GM23338 (cell line): ENCODE data around the gene CDKN2D. TPM values are rescaled to one million over a fixed set of nuclear protein-coding genes. Genes with fewer than 3 reads are reported as not detected.

ENCODE experiments used
- ATAC-seq: fragments of 200-7000 bp; cut with Tn5 transposase; 3 replicates; pipeline ENCODE4 v1.9.1; 2020
- DNase-seq: peaks from one replicate; pipeline ENCODE4 v3.0.0-alpha.2; 2015; ENCODE audit warnings: low spot score
- H2AFZ ChIP-seq: fragments of 200-600 bp; sonication (generic); 2 replicates; pipeline ENCODE4 v1.8.0; 2016; ENCODE audit warnings: antibody characterized with exemption, mild to moderate bottlenecking, moderate library complexity
- H3F3A ChIP-seq: fragments of 200-600 bp; sonication (generic); replicated peaks from 2 replicates; pipeline ENCODE4 v1.8.0; 2017; ENCODE audit warnings: antibody characterized with exemption, mixed run types, low read depth
- H3K27ac ChIP-seq: fragments of 200-600 bp; sonication (generic); 2 replicates; pipeline ENCODE4 v1.6.1; 2016; ENCODE audit warnings: low read depth
- H3K27me3 ChIP-seq: fragments of 200-600 bp; sonication (generic); 2 replicates; pipeline ENCODE4 v1.8.0; 2016; ENCODE audit warnings: mild to moderate bottlenecking, mixed run types, moderate library complexity; ENCODE audit not compliant: insufficient read depth
- H3K36me3 ChIP-seq: fragments of 200-600 bp; sonication (generic); 2 replicates; pipeline ENCODE4 v1.8.0; 2016; ENCODE audit warnings: mild to moderate bottlenecking; ENCODE audit not compliant: insufficient read depth
- H3K4me1 ChIP-seq: fragments of 200-600 bp; sonication (generic); 2 replicates; pipeline ENCODE4 v1.8.0; 2016; ENCODE audit warnings: mild to moderate bottlenecking, moderate library complexity; ENCODE audit not compliant: insufficient read depth
- H3K4me2 ChIP-seq: fragments of 200-600 bp; sonication (generic); 2 replicates; pipeline ENCODE4 v1.7.1; 2017; ENCODE audit warnings: mixed run types
- H3K4me3 ChIP-seq: fragments of 200-600 bp; sonication (generic); 2 replicates; pipeline ENCODE4 v1.6.1; 2016; ENCODE audit warnings: mixed run types
- H3K79me2 ChIP-seq: fragments of 200-600 bp; sonication (generic); replicated peaks from 2 replicates; pipeline ENCODE4 v1.8.0; 2017; ENCODE audit warnings: mild to moderate bottlenecking; ENCODE audit not compliant: insufficient read depth
- H3K9me2 ChIP-seq: fragments of 200-600 bp; sonication (generic); 2 replicates; pipeline ENCODE4 v1.8.0; 2017; ENCODE audit not compliant: insufficient read depth
- H4K20me1 ChIP-seq: fragments of 200-600 bp; sonication (generic); replicated peaks from 2 replicates; pipeline ENCODE4 v1.8.0; 2017; ENCODE audit warnings: mild to moderate bottlenecking; ENCODE audit not compliant: insufficient read depth
- H3K27ac Mint-ChIP-seq: 2 replicates; pipeline ENCODE4 v1.8.0; 2020; ENCODE audit warnings: inconsistent platforms, mild to moderate bottlenecking, moderate library complexity, mixed read lengths
- H3K27me3 Mint-ChIP-seq: 3 replicates; pipeline ENCODE4 v1.8.0; 2022; ENCODE audit warnings: low read depth, mild to moderate bottlenecking, moderate library complexity, mixed read lengths, inconsistent platforms; ENCODE audit not compliant: insufficient read depth, poor library complexity
- H3K36me3 Mint-ChIP-seq: 3 replicates; pipeline ENCODE4 v1.8.0; 2021; ENCODE audit warnings: low read depth, mild to moderate bottlenecking, inconsistent platforms, moderate library complexity, mixed read lengths
- H3K4me1 Mint-ChIP-seq: 3 replicates; pipeline ENCODE4 v1.8.0; 2020; ENCODE audit warnings: mild to moderate bottlenecking, inconsistent platforms, mixed read lengths
- H3K4me3 Mint-ChIP-seq: 3 replicates; pipeline ENCODE4 v1.8.0; 2021; ENCODE audit warnings: moderate library complexity, mild to moderate bottlenecking, inconsistent platforms, mixed read lengths
- H3K9me3 Mint-ChIP-seq: 3 replicates; pipeline ENCODE4 v1.8.0; 2020; ENCODE audit warnings: moderate library complexity, mild to moderate bottlenecking, inconsistent platforms, mixed read lengths
- EZH2phosphoT487 ChIP-seq: fragments of 200-600 bp; sonication (generic); IDR thresholded peaks from one replicate; pipeline ENCODE4 v1.8.1; 2018; ENCODE audit warnings: antibody characterized with exemption; ENCODE audit not compliant: unreplicated experiment
- NANOG ChIP-seq: IDR thresholded peaks from 2 replicates; pipeline ENCODE4 v1.6.1; 2016; ENCODE audit warnings: antibody characterized with exemption, borderline replicate concordance
- POLR2AphosphoS5 ChIP-seq: IDR thresholded peaks from 2 replicates; pipeline ENCODE4 v1.6.1; 2016; ENCODE audit warnings: antibody characterized with exemption, low read depth
- STAT1 ChIP-seq: IDR thresholded peaks from one replicate; pipeline ENCODE4 v1.6.1; 2016; ENCODE audit warnings: antibody characterized with exemption; ENCODE audit not compliant: unreplicated experiment
- ZNF114 ChIP-seq: fragments of 250-450 bp; sonication (Bioruptor Pico); IDR thresholded peaks from 2 replicates; pipeline ENCODE4 v1.5.0; 2020; ENCODE audit warnings: mild to moderate bottlenecking, moderate library complexity
- ZNF331 ChIP-seq: fragments of 250-450 bp; sonication (Bioruptor Pico); IDR thresholded peaks from 2 replicates; pipeline ENCODE4 v1.5.0; 2020; ENCODE audit warnings: low read depth, mild to moderate bottlenecking, moderate library complexity
- polyA plus RNA-seq: library from polyadenylated mRNA; unstranded; fragments of >200 nt; fragmentation: Nextera tagmentation; extraction: Ambion mirVana; gene quantifications from 2 replicates; pipeline ENCODE4 v1.2.1, GENCODE V29; 2016
- total RNA-seq: library from RNA; depleted of rRNA; stranded (reverse); fragments of >200 nt; shearing (Covaris generic); gene quantifications from 2 replicates; pipeline ENCODE4 v1.2.3, GENCODE V29; 2014
- TF ChIP-seq, protein P1 (sequence below): IDR thresholded peaks from one replicate; pipeline ENCODE4 v1.6.1; 2018; ENCODE audit warnings: antibody characterized with exemption; ENCODE audit not compliant: unreplicated experiment
- TF ChIP-seq, protein P2 (sequence below), 2 experiments: fragments of 200-600 bp in 1 of 2; sonication (generic) in 1 of 2; conservative IDR thresholded peaks; 2 replicates each; pipeline versions ENCODE4 v1.5.1 to v1.6.1; 2016 to 2017; ENCODE audit warnings: antibody characterized with exemption in 2 of 2, low read depth in 2 of 2, mild to moderate bottlenecking in 2 of 2, moderate library complexity in 1 of 2
- TF ChIP-seq, protein P3 (sequence below): fragments of 250-450 bp; sonication (Bioruptor Pico); IDR thresholded peaks from 2 replicates; pipeline ENCODE4 v1.5.0; 2020; ENCODE audit warnings: mild to moderate bottlenecking, moderate library complexity

The CDKN2D gene
- total and polyA plus RNA-seq, 2 experiments from 2014 or later, result 1.4 to 4.0 TPM

DNA sequence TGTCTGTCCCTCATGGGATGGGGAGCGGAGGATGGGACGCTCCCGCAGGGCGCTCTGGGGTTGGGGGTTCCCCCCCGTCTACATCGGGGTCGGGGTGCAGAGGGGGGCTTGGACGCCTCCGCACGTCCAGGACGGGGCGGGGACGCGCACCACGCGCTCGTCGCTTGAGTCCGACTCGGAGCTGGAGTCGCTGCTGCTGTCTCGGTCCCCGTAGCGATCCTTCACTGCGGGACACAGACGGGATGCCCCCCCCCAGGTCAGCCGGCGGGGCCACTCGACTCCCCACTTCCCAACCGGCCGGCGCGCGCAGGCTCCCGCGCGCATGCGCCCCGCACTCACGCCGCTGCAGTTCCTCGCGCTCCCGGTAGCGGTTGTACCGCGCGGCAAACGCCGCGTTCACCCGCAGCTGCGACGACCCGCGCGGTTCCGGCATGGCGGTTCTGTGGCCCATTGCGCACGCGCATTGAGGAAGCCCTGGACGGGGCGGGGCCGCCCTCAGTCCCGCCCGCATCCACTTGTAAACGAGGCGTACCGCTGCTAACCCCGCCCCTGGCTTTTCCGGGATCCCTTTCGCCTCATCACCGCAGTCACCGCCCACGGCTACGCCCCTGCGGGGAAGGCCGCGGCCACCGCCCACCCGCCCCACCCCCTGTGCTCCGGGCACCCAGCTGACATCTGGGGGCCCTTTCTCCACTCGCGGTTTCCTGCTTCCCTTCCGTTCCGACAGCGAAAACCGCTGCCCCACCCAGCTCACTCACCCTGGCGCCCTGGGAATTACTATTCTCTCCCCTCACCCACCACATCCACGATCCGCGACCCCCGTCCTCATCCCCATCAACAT lies 3.0 kb downstream of the CDKN2D start, which contains the start of gene KRI1:
KRI1 (minus strand) TSS at position 444 of the 841 bp plus-strand sequence; CDS start at position 433, 11 bp downstream.
- H3K36me3 Mint-ChIP-seq, result peaks cover 38% of the 10 kb centered on the region
- no peaks in the 10 kb centered on the region for H3K27me3 ChIP-seq
- H3K4me3 Mint-ChIP-seq, result peak within 1 kb of the TSS; percentile 94
- H3K79me2 ChIP-seq, result peaks cover 12% of the 10 kb centered on the region
- DNase-seq (peak; percentile 98), ATAC-seq (peak; percentile 56)
- peaks cover 23% of the 10 kb centered on the region for H3K4me1 ChIP-seq
- H3K36me3 ChIP-seq, result 0 out of 2 replicates have a peak, but pooled peaks cover 4% of the 10 kb centered on the region
- H3K27me3 Mint-ChIP-seq, result peaks cover 30% of the 10 kb centered on the region
- no peak for TF ChIP-seq STAT1
- peak; percentile 94 for TF ChIP-seq POLR2AphosphoS5
- TF ChIP-seq ZNF331 (CRISPR knock-in tag), result no peak
- TF ChIP-seq, protein P1, sequence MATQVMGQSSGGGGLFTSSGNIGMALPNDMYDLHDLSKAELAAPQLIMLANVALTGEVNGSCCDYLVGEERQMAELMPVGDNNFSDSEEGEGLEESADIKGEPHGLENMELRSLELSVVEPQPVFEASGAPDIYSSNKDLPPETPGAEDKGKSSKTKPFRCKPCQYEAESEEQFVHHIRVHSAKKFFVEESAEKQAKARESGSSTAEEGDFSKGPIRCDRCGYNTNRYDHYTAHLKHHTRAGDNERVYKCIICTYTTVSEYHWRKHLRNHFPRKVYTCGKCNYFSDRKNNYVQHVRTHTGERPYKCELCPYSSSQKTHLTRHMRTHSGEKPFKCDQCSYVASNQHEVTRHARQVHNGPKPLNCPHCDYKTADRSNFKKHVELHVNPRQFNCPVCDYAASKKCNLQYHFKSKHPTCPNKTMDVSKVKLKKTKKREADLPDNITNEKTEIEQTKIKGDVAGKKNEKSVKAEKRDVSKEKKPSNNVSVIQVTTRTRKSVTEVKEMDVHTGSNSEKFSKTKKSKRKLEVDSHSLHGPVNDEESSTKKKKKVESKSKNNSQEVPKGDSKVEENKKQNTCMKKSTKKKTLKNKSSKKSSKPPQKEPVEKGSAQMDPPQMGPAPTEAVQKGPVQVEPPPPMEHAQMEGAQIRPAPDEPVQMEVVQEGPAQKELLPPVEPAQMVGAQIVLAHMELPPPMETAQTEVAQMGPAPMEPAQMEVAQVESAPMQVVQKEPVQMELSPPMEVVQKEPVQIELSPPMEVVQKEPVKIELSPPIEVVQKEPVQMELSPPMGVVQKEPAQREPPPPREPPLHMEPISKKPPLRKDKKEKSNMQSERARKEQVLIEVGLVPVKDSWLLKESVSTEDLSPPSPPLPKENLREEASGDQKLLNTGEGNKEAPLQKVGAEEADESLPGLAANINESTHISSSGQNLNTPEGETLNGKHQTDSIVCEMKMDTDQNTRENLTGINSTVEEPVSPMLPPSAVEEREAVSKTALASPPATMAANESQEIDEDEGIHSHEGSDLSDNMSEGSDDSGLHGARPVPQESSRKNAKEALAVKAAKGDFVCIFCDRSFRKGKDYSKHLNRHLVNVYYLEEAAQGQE, result peak; percentile 23
- no peak for TF ChIP-seq EZH2phosphoT487
- TF ChIP-seq, protein P2, sequence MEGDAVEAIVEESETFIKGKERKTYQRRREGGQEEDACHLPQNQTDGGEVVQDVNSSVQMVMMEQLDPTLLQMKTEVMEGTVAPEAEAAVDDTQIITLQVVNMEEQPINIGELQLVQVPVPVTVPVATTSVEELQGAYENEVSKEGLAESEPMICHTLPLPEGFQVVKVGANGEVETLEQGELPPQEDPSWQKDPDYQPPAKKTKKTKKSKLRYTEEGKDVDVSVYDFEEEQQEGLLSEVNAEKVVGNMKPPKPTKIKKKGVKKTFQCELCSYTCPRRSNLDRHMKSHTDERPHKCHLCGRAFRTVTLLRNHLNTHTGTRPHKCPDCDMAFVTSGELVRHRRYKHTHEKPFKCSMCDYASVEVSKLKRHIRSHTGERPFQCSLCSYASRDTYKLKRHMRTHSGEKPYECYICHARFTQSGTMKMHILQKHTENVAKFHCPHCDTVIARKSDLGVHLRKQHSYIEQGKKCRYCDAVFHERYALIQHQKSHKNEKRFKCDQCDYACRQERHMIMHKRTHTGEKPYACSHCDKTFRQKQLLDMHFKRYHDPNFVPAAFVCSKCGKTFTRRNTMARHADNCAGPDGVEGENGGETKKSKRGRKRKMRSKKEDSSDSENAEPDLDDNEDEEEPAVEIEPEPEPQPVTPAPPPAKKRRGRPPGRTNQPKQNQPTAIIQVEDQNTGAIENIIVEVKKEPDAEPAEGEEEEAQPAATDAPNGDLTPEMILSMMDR (conservative IDR thresholded peaks at IDR 0.05; ENCODE audit: low read depth in 2 of 2), result peak; percentile 2 to 18; a peak in 1 of 4 replicates
- TF ChIP-seq NANOG, result no peak
- no peak for TF ChIP-seq ZNF114 (CRISPR knock-in tag)
- TF ChIP-seq, protein P3, sequence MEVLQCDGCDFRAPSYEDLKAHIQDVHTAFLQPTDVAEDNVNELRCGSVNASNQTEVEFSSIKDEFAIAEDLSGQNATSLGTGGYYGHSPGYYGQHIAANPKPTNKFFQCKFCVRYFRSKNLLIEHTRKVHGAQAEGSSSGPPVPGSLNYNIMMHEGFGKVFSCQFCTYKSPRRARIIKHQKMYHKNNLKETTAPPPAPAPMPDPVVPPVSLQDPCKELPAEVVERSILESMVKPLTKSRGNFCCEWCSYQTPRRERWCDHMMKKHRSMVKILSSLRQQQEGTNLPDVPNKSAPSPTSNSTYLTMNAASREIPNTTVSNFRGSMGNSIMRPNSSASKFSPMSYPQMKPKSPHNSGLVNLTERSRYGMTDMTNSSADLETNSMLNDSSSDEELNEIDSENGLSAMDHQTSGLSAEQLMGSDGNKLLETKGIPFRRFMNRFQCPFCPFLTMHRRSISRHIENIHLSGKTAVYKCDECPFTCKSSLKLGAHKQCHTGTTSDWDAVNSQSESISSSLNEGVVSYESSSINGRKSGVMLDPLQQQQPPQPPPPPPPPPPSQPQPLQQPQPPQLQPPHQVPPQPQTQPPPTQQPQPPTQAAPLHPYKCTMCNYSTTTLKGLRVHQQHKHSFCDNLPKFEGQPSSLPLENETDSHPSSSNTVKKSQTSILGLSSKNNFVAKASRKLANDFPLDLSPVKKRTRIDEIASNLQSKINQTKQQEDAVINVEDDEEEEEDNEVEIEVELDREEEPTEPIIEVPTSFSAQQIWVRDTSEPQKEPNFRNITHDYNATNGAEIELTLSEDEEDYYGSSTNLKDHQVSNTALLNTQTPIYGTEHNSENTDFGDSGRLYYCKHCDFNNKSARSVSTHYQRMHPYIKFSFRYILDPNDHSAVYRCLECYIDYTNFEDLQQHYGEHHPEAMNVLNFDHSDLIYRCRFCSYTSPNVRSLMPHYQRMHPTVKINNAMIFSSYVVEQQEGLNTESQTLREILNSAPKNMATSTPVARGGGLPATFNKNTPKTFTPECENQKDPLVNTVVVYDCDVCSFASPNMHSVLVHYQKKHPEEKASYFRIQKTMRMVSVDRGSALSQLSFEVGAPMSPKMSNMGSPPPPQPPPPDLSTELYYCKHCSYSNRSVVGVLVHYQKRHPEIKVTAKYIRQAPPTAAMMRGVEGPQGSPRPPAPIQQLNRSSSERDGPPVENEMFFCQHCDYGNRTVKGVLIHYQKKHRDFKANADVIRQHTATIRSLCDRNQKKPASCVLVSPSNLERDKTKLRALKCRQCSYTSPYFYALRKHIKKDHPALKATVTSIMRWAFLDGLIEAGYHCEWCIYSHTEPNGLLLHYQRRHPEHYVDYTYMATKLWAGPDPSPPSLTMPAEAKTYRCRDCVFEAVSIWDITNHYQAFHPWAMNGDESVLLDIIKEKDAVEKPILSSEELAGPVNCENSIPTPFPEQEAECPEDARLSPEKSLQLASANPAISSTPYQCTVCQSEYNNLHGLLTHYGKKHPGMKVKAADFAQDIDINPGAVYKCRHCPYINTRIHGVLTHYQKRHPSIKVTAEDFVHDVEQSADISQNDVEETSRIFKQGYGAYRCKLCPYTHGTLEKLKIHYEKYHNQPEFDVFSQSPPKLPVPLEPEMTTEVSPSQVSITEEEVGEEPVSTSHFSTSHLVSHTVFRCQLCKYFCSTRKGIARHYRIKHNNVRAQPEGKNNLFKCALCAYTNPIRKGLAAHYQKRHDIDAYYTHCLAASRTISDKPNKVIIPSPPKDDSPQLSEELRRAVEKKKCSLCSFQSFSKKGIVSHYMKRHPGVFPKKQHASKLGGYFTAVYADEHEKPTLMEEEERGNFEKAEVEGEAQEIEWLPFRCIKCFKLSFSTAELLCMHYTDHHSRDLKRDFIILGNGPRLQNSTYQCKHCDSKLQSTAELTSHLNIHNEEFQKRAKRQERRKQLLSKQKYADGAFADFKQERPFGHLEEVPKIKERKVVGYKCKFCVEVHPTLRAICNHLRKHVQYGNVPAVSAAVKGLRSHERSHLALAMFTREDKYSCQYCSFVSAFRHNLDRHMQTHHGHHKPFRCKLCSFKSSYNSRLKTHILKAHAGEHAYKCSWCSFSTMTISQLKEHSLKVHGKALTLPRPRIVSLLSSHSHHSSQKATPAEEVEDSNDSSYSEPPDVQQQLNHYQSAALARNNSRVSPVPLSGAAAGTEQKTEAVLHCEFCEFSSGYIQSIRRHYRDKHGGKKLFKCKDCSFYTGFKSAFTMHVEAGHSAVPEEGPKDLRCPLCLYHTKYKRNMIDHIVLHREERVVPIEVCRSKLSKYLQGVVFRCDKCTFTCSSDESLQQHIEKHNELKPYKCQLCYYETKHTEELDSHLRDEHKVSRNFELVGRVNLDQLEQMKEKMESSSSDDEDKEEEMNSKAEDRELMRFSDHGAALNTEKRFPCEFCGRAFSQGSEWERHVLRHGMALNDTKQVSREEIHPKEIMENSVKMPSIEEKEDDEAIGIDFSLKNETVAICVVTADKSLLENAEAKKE (CRISPR knock-in tag), result no peak
- peak within 1 kb of the TSS; percentile 94 for H3K4me2 ChIP-seq
- peak within 1 kb of the TSS; percentile 91 for H2AFZ ChIP-seq
- H3K27ac Mint-ChIP-seq, result peak within 1 kb of the TSS; percentile 94
- H4K20me1 ChIP-seq, result peaks cover 5% of the 10 kb centered on the region
- peaks cover 2% of the 10 kb centered on the region; the same call in 2 of the 3 replicates for H3K9me3 Mint-ChIP-seq
- H3K4me1 Mint-ChIP-seq, result peaks cover 31% of the 10 kb centered on the region
- peak within 1 kb of the TSS; percentile 92 for H3K4me3 ChIP-seq
- H3K27ac ChIP-seq, result peak within 1 kb of the TSS; percentile 87
- H3K9me2 ChIP-seq, result no peaks in the 10 kb centered on the region
- peaks cover 29% of the 10 kb centered on the region for H3F3A ChIP-seq
